GM18867 (cell line): ENCODE data around the gene SEMA5B.

Source experiments
- ATAC-seq: cut with Tn5 transposase; IDR thresholded peaks from one replicate; pipeline ENCODE4 v1.9.1; 2021; ENCODE audit warnings: mild to moderate bottlenecking, moderate library complexity; ENCODE audit not compliant: unreplicated experiment

Gene SEMA5B

DNA sequence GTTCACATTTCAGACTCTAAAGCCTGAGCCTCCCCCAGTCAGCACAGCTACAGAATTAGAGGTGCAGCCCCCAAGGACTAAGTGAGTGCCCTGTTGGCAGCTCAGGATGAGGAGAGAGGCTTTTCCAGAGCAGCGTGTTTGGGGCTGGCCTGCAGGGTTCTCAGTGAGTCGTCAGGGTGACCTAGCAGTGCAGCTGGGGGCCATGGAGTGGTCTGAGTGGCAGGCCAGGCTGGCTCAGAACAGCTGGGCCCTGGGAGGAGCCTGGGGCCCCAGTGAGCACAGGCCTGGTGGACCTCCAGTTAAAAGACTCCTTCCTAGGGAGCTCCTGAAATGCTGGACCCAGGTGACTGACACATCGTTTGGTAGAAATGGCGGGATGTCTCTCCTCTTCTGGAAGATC lies 124.4 kb downstream of the SEMA5B start:
- no peak for ATAC-seq

DNA sequence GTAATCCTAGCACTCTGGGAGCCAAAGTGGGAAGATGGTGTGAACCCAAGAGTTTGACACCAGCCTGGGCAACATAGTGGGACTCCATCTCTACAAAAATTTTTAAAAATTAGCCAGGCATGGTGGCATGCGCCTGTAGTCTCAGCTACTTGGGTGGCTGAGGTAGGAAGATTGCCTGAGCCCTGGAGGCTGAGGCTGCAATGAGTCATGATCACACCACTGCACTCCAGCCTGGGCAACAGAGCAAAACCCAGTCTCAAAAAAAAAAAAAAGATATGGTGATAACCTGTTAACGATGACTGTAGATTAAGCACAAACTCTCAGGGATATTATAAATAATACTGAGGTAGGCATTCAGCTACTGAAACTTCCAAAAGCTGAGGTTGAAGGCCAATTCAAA lies 125.2 kb downstream of the SEMA5B start:
- no peak for ATAC-seq

- no peak for ATAC-seq
Measured at GRCh38 chr3:122898298-122898697, 129.3 kb downstream of the SEMA5B start.

DNA sequence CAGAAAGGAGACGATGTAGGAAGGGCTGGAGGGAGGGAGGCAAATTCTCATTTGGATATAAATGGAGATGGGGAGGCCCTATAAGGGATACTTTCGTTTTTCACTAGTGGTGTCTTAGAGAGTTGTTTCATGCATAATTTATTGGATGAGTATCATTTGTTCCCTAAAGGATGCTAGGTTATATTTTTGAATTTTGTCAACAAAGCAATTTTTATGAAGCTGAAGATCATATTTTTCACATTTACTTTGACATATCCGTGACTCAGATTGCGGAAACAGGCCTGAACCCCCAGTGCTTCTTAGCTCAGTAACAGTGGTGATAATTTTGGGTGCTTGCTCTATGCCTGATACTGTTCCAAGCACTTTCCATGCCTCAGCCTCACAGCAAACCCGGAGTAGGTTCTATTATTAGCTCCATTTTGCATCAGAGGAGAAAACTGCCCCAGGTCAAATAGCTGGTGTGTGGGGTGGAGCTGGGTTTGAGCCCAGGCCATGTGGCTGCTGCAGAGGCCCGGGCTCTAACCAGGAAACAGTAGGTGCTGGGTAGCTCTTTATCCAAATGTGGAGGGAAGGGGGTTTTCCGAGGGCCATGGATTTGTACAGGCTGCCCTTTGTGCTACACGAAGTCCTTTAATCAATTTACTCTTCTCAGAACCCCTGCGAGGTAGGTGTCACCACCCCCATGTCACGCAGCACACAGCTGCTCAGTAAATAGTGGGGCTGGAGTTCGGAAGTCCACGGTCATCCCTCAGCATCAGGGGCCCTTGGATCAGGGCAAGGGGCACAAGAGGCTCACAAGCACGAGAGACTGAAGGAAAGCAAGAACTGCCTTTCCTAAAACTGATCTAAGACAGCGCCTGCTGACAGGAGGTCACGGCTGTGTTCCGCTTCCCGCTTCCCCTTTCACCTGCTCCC lies 133.6 kb downstream of the SEMA5B start:
- ATAC-seq: no peak

DNA sequence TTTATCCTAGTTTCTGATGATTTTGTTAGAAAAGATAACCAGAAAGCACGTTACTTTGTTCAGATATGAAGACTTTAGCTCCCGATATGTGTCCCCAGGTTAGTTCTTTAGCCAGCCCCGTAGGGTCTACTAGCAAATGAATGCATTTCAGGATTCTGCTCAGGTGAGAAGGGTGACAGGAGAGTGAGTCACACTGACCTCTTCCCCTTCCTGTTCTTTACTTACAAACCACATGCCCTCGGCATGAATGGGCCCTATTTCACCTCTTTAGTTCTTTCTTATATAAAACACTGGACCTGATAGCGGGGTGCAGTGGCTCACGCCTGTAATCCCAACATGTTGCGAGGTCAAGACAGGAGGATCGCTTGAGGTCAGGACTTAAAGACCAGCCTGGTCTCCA lies 134.3 kb downstream of the SEMA5B start:
- ATAC-seq: no peak

- no peak for ATAC-seq
Measured at GRCh38 chr3:122892118-122892960, 135.2 kb downstream of the SEMA5B start.

DNA sequence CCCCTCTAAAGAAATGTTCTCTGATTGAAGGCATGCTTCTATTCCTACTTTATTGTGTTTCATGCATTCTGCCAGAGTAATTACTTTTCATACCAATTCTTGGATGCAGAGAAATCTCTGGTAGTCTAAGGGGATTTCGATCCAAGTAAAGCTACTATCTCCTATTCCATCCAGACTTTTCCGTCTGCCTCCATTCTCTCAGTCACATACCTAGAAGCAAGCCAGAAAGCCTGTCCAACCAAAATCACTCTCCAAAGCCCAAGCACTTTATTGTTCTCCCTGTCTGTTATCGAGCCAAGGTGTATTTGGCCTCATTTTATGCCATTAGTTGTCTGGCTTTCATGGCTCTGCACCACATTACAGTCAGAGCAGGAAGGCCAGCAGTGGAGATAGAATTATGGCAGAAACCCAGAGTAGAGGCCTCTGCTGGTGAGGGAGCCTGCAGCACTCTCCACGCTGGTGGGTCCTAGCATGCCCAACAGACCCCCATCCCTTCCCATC lies 136.8 kb downstream of the SEMA5B start:
- ATAC-seq: no peak

- no peak for ATAC-seq
Measured at GRCh38 chr3:122890077-122890719, 137.4 kb downstream of the SEMA5B start.

DNA sequence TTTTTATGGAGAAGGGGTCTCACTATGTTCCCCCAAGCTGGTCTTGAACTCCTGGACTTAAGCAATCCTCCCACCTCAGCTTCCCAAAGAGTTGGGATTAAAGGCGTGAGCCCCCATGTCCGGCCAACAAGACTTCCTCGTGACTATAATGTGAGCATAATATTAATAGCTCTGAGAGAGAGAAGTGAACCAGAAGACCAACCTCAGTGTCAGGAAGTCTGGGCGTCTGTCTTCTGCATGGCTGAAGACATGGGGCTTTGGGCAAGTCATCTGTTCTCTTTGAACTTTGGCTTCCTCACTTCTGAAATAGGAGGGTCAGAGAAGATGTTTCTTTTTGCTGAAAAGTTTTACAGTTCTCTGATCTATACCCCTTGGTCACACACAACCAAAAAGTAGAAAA lies 140.6 kb downstream of the SEMA5B start:
- ATAC-seq: no peak

GRCh38 chr3:122886251-122886650 lies 141.3 kb downstream of the SEMA5B start:
- no peak for ATAC-seq

DNA sequence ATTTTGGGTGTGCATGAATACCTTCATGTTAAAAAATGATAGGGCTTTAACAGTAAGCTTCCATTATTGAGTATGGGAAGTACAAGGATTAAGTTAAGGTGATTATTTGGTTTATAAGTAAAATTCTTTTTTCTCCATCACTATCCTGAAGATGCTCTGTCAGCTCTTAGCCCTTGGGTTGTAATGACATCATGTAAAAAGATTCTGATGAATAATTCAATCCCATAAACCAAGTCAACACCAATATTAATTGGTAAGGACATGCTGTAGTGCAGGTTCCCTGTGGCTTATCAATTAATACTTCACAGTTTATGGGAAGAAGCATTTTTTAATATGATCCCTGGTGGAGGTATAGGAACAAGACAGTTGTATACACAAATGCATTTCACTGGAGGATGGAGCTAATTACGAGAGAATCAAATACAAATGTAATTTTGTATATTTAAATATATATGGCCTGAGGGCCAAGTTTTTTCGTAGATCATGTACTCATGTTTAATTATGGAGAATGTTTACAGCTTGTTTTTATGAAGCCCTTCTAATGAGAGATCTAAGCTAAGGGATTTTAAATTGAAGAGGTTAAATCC lies 145.1 kb downstream of the SEMA5B start:
- no peak for ATAC-seq

DNA sequence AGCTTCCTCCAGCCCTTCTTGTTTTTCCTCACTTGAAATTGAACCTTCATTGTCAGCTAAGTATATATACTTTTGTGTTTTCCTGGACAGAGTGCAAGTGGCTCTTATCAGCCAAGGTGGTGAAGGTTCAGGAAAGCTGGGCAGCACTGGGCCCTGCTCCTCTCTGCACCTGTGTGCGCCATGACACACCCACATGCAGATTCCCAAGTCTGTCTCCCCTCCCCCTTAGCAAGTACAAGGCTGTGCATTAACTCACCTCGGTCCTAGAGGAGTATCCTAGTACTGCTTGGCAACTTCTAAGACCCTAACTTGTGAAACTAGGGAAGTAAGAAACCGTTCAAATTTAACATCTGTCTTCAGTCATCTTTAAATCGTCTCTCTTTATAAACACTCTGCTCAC lies 146.9 kb downstream of the SEMA5B start:
- no peak for ATAC-seq

DNA sequence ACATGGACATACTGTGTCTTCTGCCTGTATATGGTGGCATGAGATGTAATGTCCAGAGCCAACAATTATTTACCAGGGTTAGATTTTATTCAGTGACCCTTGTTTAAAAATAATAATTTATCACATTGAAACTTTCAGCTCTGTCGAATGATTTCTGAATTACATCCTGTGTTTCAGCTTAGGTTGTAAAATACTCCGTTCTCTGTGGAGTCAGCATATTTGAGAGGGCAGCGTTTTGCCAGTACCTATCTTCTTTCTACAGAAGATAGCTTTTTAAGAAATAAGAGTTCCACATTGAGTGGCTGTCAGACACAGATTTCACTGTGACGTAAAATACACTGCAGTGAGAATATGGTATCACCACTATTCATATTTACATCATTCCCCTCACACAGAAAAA lies 147.4 kb downstream of the SEMA5B start:
- no peak for ATAC-seq

GRCh38 chr3:122875547-122876127 lies 151.9 kb downstream of the SEMA5B start:
- ATAC-seq: no peak

- ATAC-seq: no peak
Measured at GRCh38 chr3:122873741-122874515, 153.6 kb downstream of the SEMA5B start.

DNA sequence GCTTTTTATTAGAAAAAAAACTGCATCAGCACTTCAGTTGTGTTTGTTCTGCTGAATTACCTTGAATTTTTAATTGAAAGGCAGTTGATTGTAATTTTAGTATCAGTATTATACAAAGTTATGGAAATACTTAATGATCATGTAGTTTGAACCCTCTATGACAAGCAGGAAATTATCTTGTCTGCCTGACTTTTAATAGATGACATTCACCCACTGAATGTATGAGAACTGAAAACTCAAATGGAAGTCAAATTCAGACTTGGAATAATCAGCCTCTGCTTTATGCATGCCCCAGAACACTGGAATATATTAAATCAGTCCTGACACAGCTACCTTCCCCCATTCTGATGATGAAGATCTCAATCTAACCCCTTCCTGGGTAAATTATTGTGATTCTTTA lies 159.2 kb downstream of the SEMA5B start:
- no peak for ATAC-seq

GRCh38 chr3:122864498-122864897 lies 163.1 kb downstream of the SEMA5B start:
- ATAC-seq: no peak

DNA sequence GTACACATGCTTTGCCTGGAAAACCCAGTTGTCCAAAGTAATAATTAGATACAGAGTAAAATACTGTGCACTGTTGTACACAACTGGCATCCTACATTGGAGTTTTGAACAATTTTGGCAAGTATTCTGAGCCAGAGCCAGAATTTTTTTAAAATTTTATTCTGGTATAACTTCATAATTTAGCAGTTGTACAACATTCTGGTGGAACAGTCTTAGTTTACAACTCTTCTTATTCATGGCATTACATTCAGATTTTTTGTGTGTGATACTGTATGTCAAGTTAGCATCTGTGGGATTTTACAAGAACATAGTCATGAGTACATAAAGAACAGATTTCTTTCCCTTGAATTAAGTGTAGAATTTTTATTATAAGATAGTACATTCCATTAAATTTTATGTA lies 165.2 kb downstream of the SEMA5B start:
- ATAC-seq: no peak
